ENCODE measurements around the gene KANSL3. TPM values are rescaled to one million over a fixed set of nuclear protein-coding genes. Genes with fewer than 3 reads are reported as not detected.

The KANSL3 gene
- total and polyA plus RNA-seq, 2 donors (not counting 1 experiment from before 2014, with no cell fraction given) = 15.9 to 36.5 TPM

GRCh38 chr2:96553176-96553956, 84.7 kb downstream of the KANSL3 start:
- Histone ChIP-seq H3K4me1 (ENCODE audit: control insufficient read depth, extremely low read depth, insufficient read depth, low read length) (peaks cover 2% of the 10 kb centered on the region), H3K4me2 (ENCODE audit: extremely low read depth, insufficient read depth, low read length) (no peak overlapping the region), H4K20me1 (ENCODE audit: control insufficient read depth, extremely low read depth, insufficient read depth, low read length) (no peaks in the 10 kb centered on the region), H3K27ac (ENCODE audit: insufficient read depth, low read length) (no peak overlapping the region), H3K9me3 (ENCODE audit: control insufficient read depth, insufficient read depth, low read depth, low read length) (no peaks in the 10 kb centered on the region), H3K4me3 (replicated peaks in 1 of 4; ENCODE audit: control extremely low read depth in 1 of 4, insufficient read depth in 1 of 4, low read depth in 3 of 4, low read length in 4 of 4) (no peak overlapping the region), H3K79me2 (ENCODE audit: control insufficient read depth, insufficient read depth, low read length) (no peaks in the 10 kb centered on the region), H3K27me3 (ENCODE audit: control insufficient read depth, insufficient read depth, low read length) (no peaks in the 10 kb centered on the region), H3K36me3 (ENCODE audit: control insufficient read depth, insufficient read depth, low read length) (peaks cover 4% of the 10 kb centered on the region), H2AFZ (ENCODE audit: low read length) (no peak overlapping the region), H3K9ac (ENCODE audit: insufficient read depth, low read length) (no peak overlapping the region)
- DNase-seq (ENCODE audit: low read depth in 2 of 2) = no peak
- TF ChIP-seq EZH2 (IDR thresholded peaks at IDR 0.05; ENCODE audit: low read length, missing control alignments) (no peak), CTCF (conservative IDR thresholded peaks at IDR 0.05 in 1 of 2, IDR thresholded peaks at IDR 0.05 in 1 of 2; ENCODE audit: low read depth in 1 of 2, low read length in 2 of 2) (no peak)

- TF ChIP-seq EZH2 (IDR thresholded peaks at IDR 0.05; ENCODE audit: low read length, missing control alignments) (no peak), CTCF (conservative IDR thresholded peaks at IDR 0.05 in 1 of 2, IDR thresholded peaks at IDR 0.05 in 1 of 2; ENCODE audit: low read depth in 1 of 2, low read length in 2 of 2) (no peak)
- Histone ChIP-seq H3K4me2 (ENCODE audit: extremely low read depth, insufficient read depth, low read length) (no peak overlapping the region), H3K9me3 (ENCODE audit: control insufficient read depth, insufficient read depth, low read depth, low read length) (no peaks in the 10 kb centered on the region)
Observed at GRCh38 chr2:96552315-96553175, 85.6 kb downstream of the KANSL3 start.

GRCh38 chr2:96551605-96552314, 86.4 kb downstream of the KANSL3 start:
- Histone ChIP-seq H3K36me3 (ENCODE audit: control insufficient read depth, insufficient read depth, low read length) (peaks cover 4% of the 10 kb centered on the region), H3K4me3 (replicated peaks in 1 of 4; ENCODE audit: control extremely low read depth in 1 of 4, insufficient read depth in 1 of 4, low read depth in 3 of 4, low read length in 4 of 4) (no peak overlapping the region), H3K27me3 (ENCODE audit: control insufficient read depth, insufficient read depth, low read length) (no peaks in the 10 kb centered on the region), H3K4me2 (ENCODE audit: extremely low read depth, insufficient read depth, low read length) (no peak overlapping the region), H4K20me1 (ENCODE audit: control insufficient read depth, extremely low read depth, insufficient read depth, low read length) (no peaks in the 10 kb centered on the region), H3K79me2 (ENCODE audit: control insufficient read depth, insufficient read depth, low read length) (no peaks in the 10 kb centered on the region), H2AFZ (ENCODE audit: low read length) (no peak overlapping the region), H3K9me3 (ENCODE audit: control insufficient read depth, insufficient read depth, low read depth, low read length) (no peaks in the 10 kb centered on the region), H3K27ac (ENCODE audit: insufficient read depth, low read length) (no peak overlapping the region), H3K9ac (ENCODE audit: insufficient read depth, low read length) (no peak overlapping the region), H3K4me1 (ENCODE audit: control insufficient read depth, extremely low read depth, insufficient read depth, low read length) (peaks cover under 1% of the 10 kb centered on the region)
- TF ChIP-seq CTCF (conservative IDR thresholded peaks at IDR 0.05 in 1 of 2, IDR thresholded peaks at IDR 0.05 in 1 of 2; ENCODE audit: low read depth in 1 of 2, low read length in 2 of 2) (no peak), EZH2 (IDR thresholded peaks at IDR 0.05; ENCODE audit: low read length, missing control alignments) (no peak)
- DNase-seq (ENCODE audit: low read depth in 2 of 2) = no peak

More at GRCh38 chr2:96552315-96553175, 85.6 kb downstream of the KANSL3 start:
- Histone ChIP-seq H2AFZ (ENCODE audit: low read length) (no peak overlapping the region), H3K27me3 (ENCODE audit: control insufficient read depth, insufficient read depth, low read length) (no peaks in the 10 kb centered on the region), H4K20me1 (ENCODE audit: control insufficient read depth, extremely low read depth, insufficient read depth, low read length) (no peaks in the 10 kb centered on the region), H3K36me3 (ENCODE audit: control insufficient read depth, insufficient read depth, low read length) (peaks cover 4% of the 10 kb centered on the region), H3K79me2 (ENCODE audit: control insufficient read depth, insufficient read depth, low read length) (no peaks in the 10 kb centered on the region), H3K27ac (ENCODE audit: insufficient read depth, low read length) (no peak overlapping the region), H3K9ac (ENCODE audit: insufficient read depth, low read length) (no peak overlapping the region), H3K4me1 (ENCODE audit: control insufficient read depth, extremely low read depth, insufficient read depth, low read length) (peaks cover 2% of the 10 kb centered on the region), H3K4me3 (replicated peaks in 1 of 4; ENCODE audit: control extremely low read depth in 1 of 4, insufficient read depth in 1 of 4, low read depth in 3 of 4, low read length in 4 of 4) (no peak overlapping the region)
- no peak for DNase-seq (ENCODE audit: low read depth in 2 of 2)

All from fibroblast of lung (primary cell).